Embryonic facial prominence (tissue), 1 donor: ENCODE measurements around the gene IQCH.
"Not testable (repeated sequence)": the region's sequence is repeated elsewhere in the genome, so short reads cannot be mapped to it uniquely, and the experiment has no call there.

Source experiments
- DNase-seq: peaks from one replicate; pipeline ENCODE4 v3.0.0-alpha.2; 2016; ENCODE audit errors: extremely low spot score

IQCH gene

GRCh38 chr15:67358391-67358790 is 103.8 kb downstream of the IQCH start:
- DNase-seq, result no peak

DNA sequence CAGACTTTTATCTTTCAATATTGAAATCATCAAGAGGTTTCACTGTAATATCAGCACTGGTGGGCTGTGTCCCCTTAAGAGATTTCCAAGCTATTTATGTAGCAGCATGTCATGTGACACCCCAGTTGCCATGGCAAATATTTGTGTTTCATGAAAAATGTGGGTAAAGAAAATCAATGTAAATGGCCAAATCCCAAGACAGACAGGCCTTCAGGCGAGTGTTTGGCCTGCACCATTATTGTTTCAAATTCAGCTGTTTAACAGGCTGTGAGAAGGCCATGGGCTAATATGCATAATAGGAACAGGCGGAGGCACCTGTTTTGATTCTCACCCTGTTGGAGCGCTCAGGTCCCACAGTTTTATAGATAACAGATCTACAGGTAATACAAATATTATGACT is 104.2 kb downstream of the IQCH start:
- DNase-seq, result no peak

DNA sequence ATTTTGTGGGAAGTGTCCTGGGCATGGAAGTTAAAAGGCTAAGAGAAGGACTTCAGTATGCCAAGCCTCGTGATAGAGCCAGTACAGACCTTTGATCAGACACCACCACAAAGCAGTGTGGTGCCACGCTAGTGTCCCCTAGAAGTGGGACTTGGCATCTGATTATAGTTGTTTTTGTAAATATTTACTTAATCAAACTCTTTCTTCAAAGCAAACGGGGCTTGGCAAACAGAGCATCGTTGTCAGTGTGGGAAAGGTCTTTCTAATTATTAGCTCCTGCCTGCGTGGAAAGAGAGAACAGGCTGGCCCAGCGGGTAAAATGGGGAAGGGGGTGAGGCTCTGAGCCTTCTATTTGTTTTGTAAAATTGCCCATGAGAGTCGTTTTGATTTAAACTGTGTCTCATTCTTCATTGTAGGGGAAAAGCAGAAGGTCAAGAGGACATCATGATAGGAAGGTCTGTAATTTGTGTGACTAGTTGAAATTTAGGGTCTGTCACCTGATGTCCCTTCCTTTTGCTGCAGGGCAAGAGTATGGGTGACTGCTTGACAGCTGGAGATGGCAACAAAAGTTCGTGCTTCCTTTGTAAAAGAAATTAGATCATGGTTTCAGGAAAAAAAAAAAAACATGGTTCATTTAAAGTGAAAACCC is 105.0 kb downstream of the IQCH start:
- DNase-seq, result no peak

GRCh38 chr15:67361100-67361499 is 106.5 kb downstream of the IQCH start:
- no peak for DNase-seq

DNA sequence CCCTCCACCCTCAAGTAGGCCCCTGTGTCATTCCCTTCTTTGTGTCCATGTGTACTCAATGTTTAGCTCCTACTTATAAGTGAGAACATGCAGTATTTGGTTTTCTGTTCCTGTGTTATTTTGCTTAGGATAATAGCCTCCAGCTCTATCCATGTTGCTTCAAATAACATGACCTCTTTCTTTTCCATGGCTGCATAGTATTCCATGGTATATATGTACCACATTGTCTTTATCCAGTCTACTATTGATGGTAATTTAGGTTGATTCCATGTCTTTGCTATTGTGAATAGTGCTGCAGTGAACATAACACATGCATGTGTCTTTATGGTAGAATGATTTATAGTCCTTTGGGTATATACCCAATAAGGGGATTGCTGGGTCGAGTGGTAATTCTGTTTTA is 109.1 kb downstream of the IQCH start:
- DNase-seq, result not testable (repeated sequence)

DNA sequence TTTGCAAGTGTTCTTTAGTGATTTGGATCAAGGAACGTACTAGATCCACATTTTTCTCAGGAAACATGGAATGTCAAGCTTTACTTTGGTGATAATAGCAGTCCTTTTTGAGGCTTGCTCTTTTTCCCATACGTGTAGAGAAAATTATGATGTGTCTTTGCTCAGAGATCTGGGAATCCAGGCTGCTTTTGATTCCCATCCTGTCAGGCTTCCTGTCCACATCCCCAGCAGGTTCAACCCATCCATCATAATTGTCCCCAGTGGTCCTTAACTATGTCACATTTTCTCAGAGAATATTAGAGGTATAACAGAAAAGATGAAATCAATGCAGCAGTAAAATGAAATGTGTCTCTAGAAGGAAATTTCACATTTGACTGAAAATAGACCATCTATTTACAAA is 111.4 kb downstream of the IQCH start:
- no peak for DNase-seq

DNA sequence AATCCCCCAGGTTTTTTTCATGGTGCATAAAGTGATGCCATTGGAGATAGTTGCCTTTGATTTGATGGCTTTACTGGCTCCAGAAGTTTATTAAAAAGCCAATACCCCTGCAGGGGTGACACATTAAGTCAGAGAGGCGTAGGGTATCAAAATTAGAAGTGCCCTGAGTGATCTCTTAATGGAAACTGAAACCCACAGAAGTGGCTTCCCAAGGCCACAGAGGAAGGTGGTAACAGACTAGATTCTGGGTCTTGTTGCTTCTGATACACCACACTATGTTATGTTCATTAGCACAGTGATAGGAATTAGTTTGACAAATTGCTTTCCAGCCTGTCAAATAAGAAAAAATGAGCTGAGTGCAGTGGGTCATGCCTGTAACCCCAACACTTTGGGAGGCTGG is 112.3 kb downstream of the IQCH start:
- DNase-seq, result no peak

GRCh38 chr15:67369359-67369998 is 114.9 kb downstream of the IQCH start:
- DNase-seq, result no peak

DNA sequence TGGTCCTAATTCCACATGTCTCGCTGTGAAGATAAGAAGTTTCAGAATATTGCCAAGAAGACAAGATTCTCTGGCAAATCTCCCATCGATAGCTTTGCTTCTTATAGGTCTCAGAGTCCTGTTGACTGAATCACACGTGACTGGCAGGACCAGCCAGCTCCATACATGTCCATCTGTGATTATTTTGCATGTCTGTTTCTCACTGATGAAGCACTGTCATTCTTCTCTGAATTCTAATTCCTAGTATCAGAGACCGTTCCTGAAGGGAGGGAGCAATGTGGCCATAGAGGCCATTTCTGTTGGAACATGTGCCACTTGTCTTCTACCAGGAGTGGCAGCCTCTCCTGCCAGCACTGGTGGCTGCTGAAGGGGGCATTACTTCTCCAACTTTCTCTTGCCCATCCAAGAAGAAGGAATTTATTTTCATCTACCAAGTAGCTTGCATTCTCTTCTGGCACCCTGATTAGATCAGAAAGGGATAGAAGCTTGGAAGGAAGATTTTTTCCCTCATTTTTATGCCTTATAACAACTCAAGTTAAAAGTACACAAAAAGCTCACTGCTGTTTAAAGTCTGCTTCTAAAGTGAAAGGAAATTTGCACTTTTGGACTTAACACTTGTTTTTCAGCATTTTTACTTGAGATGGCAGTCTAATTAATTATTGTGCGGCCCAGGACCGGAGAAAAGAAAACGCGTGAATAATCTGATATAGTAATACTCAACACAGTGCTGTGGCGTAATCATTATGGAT is 115.8 kb downstream of the IQCH start:
- no peak for DNase-seq

DNA sequence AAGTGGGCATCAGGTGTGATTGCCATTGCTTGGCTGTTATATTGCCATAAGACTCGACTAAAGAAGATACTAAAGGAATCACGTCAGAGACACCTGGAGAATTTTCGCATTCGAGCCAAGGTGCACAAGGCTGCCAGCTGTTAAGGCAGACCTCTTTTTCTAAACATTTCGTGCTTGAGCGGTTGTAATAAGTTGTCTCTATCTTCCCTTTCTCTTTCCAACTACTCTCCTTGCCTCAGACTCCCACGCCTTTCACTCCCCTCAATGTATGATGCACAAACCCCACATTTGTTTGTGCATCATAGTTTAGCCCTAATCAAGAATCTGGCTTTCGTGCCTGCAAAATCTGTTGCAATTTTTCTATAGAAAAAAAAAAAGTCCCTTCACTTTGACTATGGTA is 118.0 kb downstream of the IQCH start:
- no peak for DNase-seq

DNA sequence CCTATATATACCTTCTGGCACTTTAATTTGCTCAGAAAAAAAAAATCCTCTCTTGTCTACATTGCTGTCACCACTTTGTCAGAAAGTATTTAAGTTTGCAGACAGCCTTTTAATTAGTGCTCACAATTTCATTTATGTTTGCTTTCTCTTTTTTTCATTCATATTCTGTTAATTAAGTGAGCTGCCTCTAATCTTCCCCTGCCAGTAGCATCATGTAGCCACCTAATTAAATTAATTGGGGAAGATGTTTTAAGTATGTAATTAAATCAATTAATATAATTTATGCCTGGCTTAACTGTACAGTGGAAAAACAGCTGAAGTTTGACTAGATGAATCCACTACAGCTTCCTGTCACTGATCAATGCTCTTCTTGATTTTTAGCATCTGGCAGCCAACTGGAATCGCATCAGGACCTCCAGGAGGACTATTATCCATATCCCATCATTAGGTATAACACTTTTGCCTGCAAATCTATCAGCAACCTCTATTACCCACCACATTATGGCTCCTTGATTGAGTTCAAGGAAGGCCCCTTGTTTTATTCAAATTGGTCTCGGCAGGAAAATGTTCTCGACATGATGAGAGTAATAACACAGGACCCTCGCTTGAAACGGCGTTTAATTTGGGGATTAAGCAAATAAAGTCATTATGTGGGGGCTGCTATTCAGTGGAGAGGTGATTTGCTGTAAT is 118.5 kb downstream of the IQCH start:
- no peak for DNase-seq

DNA sequence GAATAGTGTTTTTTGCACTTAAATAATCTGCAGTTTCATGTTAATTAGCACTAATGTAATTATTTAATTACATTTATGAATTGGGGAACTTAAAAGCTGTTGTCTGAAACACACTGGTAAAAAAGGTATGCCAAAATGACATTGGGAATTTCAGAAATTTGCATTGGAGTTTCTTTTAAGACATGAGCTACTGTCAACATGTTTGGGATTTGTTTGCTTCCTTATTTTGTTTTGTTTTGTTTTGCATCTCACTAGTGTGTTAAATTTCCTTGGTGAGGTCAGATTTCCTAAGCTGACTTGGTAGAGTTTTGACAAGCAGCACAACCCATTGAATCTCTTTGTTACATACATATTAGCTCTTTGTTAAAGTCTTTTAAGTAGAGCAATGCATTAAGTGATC is 119.4 kb downstream of the IQCH start:
- DNase-seq, result no peak

- no peak for DNase-seq
These were observed 124.9 kb downstream of the IQCH start for GRCh38 chr15:67379530-67379929.

GRCh38 chr15:67380921-67381320 is 126.3 kb downstream of the IQCH start:
- DNase-seq, result no peak

DNA sequence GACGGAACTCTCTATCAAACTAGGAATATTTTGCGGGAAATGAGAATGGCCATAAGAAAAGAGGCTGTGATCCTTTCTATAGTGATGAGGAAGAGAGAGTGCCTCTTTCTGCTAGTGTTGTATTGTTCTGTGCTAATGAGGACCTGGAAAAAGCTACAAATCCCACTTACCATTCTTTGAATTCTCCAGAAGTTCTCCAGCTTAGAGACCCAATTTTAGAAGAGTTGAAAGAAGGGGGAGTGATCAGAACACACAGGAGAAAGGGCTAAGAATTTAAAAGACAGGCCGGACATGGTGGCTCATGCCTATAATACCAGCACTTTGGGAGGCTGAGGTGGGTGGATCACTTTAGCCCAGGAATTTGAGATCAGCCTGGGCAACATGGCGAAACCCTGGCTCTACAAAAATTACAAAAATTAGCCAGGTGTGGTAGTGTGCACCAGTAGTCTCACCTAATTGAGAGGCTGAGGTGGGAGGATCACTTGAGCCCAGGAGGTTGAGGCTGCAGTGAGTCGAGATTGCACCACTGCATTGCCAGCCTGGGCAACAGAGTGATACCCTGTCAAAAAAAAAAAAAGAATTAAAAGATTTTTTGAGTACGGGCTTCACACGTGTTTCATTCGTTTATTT is 126.9 kb downstream of the IQCH start:
- DNase-seq, result no peak

DNA sequence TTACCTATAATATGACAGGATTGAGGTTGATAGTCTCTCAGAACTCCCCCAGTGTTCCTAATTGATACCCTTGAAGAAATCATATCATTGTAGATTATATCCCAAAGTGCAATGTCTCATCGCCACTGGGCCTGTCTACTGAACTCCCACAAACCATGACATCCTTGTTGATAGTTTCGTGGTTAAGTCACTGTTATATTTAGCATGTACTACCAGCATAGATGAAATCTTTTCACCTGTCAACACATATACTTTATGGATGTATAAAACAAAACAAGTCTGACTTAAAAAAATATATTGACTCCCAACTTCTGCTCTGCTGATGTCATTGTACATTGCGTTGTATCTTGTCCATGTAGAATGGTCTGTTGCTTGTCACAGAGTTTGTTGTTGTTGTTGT is 128.1 kb downstream of the IQCH start:
- DNase-seq, result no peak

- DNase-seq, result no peak
These were observed 129.3 kb downstream of the IQCH start for GRCh38 chr15:67383899-67384298.

GRCh38 chr15:67384761-67385160 is 130.2 kb downstream of the IQCH start:
- no peak for DNase-seq

- DNase-seq, result no peak
These were observed 131.4 kb downstream of the IQCH start for GRCh38 chr15:67385971-67386370.

- no peak for DNase-seq
These were observed 132.4 kb downstream of the IQCH start for GRCh38 chr15:67386947-67387346.

- no peak for DNase-seq
These were observed 135.4 kb downstream of the IQCH start for GRCh38 chr15:67389975-67390374.
